CMK (cell line): ENCODE measurements around the gene PPCDC.
A peak's percentile ranks its signal among the peaks of the same experiment; 100 is the strongest.

Experiments
- DNase-seq: peaks from one replicate; pipeline ENCODE4 v3.0.0-alpha.2; 2010; ENCODE audit warnings: low read depth

PPCDC gene

DNA sequence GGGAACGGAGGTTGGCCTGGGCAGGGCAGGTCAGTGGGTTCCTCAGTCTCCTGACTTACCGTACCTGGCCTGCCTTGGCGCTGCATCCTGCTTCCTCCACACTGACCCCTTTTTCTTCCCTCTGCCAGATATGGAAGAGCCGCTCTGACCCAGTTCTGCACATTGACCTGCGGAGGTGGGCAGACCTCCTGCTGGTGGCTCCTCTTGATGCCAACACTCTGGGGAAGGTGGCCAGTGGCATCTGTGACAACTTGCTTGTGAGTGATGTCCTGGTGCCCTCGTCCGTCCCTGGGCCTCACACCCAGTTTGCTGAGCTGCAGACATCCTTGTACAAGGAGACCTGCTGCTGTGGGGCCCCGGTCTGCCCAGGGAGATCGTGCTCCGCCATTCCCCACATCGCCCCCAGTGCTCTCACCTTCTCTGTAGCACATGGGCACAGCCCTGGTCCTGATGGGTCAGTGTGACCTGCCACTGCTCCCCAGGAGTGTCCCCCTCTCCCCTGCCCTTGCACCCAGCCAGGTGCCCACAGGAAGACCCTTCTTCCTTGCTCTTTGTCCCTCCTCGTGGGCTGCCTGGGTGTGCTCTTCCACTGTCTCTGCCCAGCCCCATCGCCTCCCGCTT lies 21.0 kb downstream of the PPCDC start:
- no peak for DNase-seq

DNA sequence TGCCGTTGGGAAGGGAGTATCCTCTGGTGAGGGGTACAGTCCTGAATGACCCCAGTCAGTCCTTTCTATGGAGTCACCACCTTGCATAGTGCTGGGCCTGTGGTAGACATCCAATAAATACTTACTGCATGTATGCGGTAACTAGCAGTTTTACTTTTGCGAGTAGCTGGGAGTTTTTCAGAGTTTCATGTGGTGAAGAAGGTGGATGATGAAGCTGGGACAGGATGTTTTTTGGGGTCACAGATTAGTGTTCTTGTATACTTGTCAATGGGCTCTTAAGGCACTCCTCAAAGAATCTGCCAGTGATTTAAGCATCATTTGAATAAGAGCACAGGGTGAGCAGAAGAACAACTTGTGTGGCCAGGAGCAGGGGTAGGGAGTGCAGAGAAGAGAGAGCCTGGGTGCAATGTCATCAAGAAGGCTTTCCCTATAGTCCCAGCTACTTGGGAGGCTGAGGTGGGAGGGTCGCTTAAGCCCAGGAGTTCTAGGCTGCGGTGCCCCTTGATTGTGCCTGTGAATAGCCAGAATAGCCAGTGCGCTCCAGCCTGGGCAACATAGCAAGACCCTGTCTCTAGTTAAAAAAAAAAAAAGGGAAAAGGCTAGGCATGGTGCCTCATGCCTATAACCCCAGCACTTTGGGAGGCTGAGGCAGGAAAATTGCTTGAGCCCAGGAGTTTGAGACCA lies 22.1 kb downstream of the PPCDC start:
- DNase-seq, result no peak

DNA sequence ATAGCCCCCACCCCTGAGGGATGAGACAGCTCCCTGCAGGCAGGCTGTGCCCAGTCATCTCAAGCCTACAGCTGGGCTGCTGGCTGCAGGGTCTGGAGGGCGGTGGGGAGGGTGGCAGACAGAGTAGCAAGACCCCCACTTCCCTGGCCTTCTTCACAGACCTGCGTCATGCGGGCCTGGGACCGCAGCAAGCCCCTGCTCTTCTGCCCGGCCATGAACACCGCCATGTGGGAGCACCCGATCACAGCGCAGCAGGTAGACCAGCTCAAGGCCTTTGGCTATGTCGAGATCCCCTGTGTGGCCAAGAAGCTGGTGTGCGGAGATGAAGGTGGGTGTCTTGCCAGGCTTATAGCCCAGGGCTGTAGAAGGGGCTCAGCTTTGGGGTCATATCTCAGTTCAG lies 25.0 kb downstream of the PPCDC start:
- no peak for DNase-seq

DNA sequence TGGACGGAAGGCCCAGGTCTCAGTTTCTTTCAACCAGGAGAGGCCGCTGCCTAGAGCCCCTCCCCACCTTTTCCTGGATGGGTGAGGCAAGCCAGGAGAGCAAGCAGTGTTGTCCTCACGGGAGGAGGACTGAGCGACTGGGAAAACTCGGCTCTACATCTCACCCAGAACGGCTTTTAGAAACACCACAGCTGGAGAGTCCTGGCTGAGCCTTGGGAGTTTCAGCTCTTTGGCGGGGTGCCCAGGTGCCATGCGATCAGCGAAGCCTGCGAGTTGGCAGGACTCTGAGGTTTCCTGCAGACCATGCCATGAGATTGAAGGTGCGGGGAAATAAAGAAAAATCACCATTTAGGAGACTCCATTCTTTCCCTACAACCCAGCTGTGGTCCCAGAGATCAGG lies 26.0 kb downstream of the PPCDC start:
- no peak for DNase-seq

DNA sequence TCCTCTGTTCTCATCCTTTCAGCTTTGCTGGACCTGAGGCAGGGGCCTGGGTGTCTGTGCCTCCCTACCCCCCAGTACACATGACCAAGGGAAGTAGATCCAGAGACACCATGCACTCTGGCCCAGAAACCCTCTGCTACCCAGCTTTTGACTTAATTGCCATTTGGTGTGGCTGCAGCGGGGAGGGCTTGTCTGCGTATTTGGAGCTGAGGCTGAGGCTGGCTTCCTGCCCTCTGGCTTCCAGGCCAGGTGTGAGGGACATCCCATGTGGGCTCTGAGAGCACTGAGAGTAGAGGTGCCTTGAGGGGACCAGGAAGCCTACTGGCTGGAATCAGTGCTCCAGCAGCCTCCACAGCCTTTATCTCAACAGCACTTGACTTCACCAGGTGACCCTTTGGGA lies 26.9 kb downstream of the PPCDC start:
- DNase-seq, result no peak

DNA sequence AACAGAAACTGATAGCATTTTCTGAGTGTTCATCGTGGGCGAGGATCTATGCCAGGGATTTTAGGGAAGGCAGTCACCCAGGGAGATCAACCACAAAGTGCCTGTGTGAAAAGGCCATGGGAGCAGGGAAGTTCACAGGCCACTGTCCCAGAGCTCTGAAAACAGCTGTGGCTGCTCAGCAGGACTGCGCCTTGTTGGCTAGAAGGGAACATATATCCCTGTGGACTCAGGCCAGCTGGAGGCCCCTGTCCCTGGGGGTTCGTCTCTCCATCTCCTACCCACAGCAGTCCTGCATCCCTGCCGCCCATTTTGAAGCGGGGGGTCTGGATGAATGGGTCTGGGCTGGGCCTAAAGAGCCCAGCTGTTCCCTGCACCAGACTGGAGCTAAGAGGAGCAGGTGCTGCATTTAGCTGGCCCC lies 27.8 kb downstream of the PPCDC start:
- DNase-seq, result no peak

DNA sequence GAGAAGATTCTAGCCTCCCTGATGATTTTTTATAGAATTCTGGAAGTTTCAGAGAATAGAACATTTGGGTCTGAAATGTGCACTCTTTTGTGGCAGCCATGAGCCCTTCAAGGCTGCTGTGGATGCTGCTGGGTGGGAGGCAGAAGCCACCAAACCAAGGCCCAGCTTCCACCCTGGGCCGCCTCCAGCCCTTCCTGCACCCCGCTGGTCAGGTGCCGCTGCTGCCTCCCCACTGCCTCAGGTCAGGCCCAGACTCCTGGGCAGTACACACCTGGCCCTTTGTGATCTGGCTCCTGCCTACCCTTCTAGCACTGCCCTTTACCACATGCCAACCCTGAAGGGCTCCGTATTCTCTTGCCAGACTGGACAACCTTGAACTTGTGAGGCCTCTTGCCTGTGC lies 28.3 kb downstream of the PPCDC start:
- DNase-seq, result no peak

DNA sequence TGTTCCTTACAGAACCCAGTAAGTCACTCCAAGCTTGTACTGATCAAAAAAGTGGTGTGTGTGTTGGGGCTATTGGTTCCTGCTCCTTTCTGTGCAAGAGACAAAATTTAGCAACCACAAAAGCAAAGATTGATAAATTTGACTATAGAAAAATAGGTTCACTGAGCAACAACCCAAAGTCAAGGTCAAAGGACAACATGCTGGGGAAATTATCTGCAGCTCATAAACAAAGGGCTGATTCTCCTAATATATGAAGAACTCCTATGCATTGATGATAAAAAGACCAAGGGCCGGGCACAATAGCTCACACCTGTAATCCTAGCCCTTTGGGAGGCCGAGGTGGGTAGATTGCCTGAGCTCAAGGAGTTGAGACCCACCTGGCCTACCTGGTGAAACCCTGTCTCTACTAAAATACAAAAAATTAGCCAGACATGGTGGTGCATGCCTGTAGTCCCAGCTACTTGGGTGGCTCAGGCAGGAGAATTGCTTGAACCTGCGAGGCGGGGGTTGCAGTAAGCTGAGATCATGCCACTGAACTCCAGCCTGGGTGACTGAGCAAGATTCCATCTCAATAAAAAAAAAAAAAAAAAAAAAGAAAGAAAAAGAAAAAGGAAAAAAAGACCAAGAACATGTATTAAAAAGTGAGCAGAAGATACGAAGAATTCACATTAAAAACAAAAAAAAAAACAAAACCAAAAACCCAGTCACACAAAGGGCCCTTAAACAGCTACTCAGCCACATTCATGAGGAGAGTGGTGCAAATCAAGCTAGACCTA lies 29.8 kb downstream of the PPCDC start:
- DNase-seq, result no peak

DNA sequence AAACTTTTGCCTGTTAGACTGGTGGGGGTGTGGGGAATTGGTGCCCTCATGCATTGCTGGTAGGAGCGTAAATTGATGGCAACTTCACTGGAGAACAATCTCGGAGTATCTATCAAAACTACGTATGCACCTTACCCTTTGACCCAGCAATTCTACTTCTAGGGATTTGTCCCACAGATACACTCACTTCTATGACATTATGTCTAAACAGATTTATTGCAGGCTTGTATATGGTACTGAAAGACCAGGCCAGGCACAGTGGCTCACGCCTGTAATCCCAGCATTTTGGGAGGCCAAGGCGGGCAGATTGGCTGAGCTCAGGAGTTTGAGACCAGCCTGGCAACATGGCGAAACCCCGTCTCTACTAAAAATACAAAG lies 30.3 kb downstream of the PPCDC start:
- DNase-seq, result no peak

DNA sequence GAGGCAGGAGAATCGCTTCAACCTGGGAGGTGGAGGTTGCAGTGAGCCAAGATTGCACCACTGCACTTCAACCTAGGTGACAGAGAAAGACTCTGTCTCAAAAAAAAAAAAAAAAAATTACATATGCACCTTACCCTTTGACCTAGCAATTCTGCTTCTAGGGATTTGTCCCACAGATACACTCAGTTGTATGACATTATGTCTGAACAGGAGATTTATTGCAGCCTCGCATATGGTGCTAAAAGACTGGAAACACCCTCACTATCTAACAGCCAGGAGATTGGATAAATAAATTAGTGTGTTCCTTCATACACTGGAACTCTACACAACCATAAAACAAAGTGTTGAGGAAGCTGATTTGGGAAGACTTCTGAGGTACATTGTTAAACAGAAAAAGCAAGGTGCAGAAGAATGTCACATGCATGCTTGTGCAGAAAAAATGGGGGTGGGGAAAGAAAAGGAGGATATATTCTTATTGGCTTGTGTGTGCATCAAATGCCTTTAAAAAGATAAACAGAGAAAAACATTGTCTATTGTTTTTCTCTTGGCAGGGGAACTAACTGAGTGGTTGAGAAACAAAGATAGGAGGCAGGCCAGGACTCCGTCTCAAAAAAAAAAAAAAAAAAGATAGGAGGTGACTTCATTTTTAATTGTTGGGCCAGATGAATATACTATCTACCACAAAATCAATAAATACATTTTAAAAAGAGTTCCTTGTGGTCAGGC lies 30.9 kb downstream of the PPCDC start:
- no peak for DNase-seq

DNA sequence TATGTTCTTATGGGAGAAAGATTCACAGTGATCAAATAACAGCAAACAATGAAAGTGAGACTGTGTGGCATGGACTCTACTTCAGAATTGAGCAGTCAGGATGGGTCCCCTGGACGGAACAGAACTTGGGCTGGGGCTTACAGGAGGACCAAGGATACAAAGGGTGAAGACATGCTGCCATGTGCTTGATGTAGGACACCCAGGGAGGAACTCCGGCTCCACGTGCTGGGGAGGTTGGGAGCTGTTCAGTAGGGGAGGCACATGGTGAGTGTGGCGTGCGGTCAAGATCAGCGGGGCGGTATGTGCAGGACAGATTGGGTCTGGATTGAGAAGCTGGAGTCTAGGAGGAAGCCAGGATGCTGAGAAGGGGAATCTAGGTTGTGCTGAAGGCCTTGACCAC lies 32.6 kb downstream of the PPCDC start:
- no peak for DNase-seq

DNA sequence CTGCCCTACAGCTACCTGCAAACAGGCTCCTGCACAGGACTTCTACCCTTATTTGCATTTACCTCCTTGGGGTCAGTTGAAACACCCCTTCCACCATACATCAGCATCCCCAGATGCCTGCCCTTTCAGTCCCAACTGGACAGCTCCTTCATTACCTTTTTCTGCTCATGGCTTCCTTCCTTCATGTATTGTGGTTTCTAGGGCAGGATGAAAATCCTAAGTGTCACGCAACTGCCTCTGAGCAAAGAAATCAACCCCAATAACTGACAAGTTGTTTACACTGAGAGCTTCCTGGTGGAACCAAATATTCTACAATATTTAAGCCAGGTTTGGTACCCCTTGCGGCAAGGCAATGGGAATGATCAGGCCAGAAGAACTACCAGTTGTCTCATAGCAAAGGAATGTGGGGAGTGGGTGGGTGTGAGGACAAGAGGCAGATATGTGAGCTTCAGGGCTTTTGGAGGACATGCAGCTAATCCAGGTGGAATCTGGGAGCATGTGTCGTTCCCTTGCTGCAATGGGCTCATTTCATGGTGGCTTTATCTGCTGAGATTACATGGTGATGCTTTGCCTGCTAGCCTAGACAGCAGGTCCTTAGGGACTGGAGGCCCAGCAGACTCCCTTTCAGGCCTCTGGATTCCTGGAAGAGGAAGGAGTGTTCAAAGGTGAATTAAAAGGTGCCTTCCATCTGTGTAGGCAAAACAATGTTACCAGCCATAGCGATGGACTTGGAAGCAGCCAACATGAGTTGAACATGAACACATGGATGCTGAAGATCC lies 34.9 kb downstream of the PPCDC start:
- DNase-seq, result no peak

DNA sequence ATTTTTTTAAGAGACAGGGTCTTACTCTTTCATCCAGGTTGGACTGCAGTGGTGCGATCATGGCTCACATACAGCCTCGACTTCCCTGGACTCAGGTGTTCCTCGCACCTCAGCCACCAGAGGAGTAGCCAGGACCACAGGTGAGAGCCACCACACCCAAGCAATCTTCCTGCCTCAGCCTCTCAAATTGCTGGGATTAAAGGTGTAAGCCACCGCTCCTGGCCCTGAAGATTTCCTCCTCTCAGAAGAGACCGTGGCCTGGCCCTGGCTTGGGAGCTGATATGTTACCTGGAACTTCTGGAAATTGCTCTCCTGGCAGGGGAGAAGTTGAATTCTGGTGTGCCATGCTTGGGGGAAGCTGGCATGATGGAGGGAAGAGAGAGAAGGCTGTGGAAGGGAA lies 36.2 kb downstream of the PPCDC start:
- DNase-seq, result no peak

DNA sequence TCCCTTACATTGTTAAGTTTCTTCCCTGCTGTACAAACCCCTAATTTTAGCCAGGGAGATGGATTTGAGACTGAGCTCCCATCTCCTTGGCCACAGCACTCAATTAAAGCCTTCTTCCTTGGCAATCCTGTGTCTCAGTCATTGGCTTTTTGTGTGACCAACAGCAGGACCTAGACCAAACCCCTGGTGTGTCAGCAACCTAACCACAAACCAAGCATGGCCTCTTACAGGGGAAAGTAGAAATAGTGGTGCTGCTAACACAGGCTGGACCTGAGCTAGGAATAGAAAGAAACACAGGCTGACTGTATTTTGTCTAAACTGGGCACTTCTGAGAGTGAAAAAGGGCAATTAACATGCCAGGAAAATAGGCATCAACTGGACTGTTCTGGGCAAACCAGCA lies 37.9 kb downstream of the PPCDC start:
- DNase-seq, result no peak

DNA sequence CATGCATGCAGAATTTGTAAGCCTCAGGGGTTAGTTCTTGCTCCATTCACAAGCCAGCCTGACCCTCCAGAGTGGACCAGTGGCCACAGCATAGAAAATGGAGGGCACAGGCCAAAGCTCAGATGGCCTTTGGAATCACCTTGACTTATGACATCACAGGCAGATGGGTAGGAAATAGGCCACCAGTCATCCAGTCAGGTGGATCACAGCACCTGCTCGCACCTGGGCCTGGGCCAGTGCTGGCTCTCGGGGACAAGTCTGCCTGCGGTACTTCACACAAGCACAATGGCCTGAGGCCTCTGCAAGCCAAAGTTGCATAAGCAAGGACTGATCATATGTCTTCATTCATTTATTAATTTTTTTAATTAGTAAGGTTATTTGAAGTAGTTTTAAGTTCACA lies 39.3 kb downstream of the PPCDC start:
- no peak for DNase-seq

DNA sequence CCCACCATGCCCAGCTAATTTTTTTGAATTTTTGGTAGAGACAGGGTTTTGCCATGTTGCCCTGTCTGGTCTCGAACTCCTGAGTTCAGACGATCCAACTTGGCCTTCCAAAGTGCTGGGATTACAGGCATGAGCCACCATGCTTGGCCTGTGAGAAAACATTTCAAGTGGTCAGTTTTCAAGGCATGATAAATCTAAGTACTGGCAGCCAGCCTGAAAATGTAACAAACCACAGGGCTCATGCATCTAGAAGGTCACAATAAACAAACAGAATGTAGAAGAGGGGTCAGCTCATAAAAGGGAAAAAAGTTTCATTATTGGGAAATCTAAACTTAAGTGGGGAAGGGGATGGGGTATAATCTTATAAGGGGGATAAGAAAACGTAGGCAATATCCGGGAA lies 39.9 kb downstream of the PPCDC start:
- DNase-seq, result no peak

DNA sequence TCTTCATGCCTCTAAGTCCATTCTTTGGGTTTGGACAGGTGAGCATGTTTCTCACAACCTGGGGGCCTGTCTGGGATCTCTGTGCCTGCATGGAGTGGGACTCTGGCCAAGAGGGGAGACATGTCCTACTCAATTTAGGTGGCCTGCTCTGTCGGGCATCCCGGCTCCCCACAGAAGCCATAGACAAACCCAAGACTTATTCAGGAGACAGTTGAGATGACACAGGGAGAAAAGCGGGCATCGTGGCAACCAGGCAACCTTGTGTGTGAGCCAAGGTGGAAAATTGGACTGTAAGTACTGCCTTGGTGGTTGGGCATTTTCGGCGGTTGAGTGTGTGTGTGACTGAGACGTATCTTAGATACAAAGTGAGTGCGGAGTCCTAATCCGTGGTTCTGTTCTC lies 40.5 kb downstream of the PPCDC start:
- no peak for DNase-seq

DNA sequence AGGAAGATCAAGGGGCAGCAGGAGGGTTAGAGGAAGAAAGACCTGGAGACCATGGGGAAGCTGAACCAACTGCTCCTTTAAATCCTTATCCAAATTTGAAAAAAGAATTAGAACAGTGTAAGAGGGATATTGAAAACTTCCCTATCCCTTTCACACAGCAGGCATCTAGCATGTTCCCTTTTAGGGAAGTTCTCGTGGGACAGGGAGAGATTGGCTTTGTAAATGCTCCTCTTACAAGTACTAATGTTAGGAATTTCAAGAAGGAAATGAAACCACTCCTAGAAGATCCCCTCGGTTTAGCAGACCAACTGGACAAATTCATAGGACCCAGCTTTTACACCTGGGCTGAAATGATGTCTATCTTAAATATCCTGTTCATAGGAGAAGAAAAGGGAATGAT lies 41.5 kb downstream of the PPCDC start:
- no peak for DNase-seq

DNA sequence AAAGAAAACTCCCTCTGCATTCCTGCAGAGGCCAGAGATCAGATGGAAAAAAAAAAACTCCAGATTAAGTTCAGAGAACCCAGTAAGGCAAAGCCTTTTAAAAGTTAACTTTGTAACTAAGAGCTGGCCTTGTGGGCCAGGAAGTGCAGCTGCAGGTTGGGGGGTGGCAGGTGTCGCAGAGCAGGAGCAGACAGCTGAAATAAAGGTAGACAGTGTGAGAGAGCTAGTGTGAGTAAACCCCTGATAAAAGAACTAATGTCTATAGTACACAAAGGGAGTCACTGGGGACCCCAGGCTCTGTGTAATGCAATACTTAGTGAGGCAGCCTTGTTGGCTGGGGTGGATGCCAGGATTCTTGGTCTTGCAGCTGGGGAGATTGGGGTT lies 42.1 kb downstream of the PPCDC start:
- DNase-seq, result no peak

DNA sequence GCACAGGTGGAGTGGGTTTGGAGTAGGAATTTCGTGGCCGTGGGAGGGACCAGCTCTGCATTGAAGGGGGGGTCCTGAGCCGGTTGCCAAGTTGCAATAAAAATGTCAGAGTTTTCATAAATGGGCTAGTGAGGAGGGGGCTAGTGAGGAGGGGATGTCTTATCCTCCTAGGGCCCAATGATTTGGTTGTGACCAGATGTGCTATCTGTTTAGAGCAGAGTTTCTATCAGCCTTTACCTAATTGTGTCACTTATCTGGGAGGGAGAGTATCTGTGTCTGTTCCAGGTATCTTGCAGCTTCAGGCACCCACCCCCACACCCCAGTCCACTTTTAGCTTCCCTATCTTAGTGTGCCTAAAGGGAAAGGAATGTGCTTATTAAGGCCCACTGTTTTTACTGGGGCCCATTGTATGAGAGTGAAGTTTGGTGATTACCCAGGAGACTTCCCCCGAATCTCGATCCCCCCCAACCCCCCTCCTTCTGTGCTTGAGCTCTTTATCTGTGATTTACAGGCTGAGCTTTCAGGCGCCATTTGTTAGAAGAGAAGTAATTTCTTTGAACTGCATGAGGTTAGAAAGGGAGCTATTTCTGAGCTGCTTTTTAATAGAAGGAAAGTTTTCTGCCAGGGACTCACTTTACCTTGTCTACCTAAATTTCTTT lies 42.6 kb downstream of the PPCDC start:
- DNase-seq, result peak; percentile 83

DNA sequence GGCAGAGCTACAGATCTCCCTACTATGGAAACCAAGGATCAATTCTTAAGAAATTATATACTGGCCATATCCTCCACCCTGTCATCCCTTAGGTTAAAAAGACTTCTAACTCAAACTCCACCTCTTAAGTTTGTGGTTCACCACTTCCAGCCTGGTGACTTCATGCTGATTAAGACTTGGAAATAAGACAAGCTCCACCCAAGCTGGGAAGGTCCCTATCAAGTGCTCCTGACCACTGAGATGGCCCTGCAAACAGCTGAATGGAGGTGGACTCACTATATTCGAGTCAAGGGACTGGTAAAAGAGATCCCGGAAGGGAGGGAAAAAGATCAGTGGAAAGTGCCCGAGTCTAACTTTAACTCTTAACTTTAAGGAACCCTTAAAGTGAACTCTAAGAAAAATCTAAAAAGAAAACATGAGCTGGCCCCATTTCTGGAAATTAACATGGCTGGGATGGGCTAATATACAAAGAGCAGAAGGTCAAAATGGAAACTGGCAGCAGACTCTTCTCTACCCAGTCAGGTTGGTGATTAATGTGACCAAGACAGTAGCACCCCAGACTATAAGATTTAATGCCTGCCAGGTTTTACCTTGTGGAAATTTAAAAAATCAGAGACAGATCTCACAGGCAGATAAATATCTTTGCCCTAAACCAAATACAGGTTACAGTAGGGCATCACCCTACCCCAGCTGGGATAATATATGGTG lies 43.9 kb downstream of the PPCDC start:
- peak; percentile 91 for DNase-seq
